H1 (cell line): ENCODE measurements around the gene KIAA0513. TPM values are rescaled to one million over a fixed set of nuclear protein-coding genes. Genes with fewer than 3 reads are reported as not detected.

Experiments used
- CTCF ChIA-PET: fragments of 300-600 bp; sonication (Branson Sonifier 250); formaldehyde crosslinking; loops from one replicate; lab custom pipeline; 2021; ENCODE audit not compliant: partially characterized antibody; lab: Charles Lee
- POLR2A ChIA-PET: fragments of 300-600 bp; sonication (Branson Sonifier 250); formaldehyde crosslinking; loops from one replicate; lab custom pipeline; 2021; ENCODE audit warnings: inconsistent platforms; ENCODE audit not compliant: partially characterized antibody; lab: Charles Lee
- DNase-seq, 2 experiments: peaks; one replicate each; pipeline versions ENCODE4 v3.0.0 to v3.0.0-alpha.2; 2010 to 2022; ENCODE audit warnings: low spot score in 2 of 2, low read depth in 1 of 2, mixed read lengths in 1 of 2
- FAIRE-seq: peaks from 2 replicates; lab custom pipeline; 2011; peaks lifted over from hg19 to GRCh38; lab: Jason Lieb, UNC
- H2AFZ ChIP-seq: 2 replicates; pipeline ENCODE4 v1.8.1; 2012; ENCODE audit warnings: low read length, inconsistent platforms
- H2AK5ac ChIP-seq: 2 replicates; pipeline ENCODE4 v1.6.1; 2013; ENCODE audit warnings: low read depth, low read length
- H2BK120ac ChIP-seq: replicated peaks from 2 replicates; pipeline ENCODE3; 2013; ENCODE audit warnings: low read depth, low read length, inconsistent platforms
- H2BK12ac ChIP-seq: 2 replicates; pipeline ENCODE4 v1.6.1; 2013; ENCODE audit warnings: low read depth, low read length
- H2BK15ac ChIP-seq: 2 replicates; pipeline ENCODE4 v1.6.1; 2013; ENCODE audit warnings: low read length
- H2BK20ac ChIP-seq: 2 replicates; pipeline ENCODE4 v1.6.1; 2013; ENCODE audit warnings: low read length
- H2BK5ac ChIP-seq: 2 replicates; pipeline ENCODE4 v1.6.1; 2013; ENCODE audit warnings: low read depth, low read length
- H3K14ac ChIP-seq: 2 replicates; pipeline ENCODE4 v1.6.1; 2013; ENCODE audit warnings: inconsistent platforms; ENCODE audit not compliant: insufficient read length
- H3K18ac ChIP-seq: 2 replicates; pipeline ENCODE4 v1.6.1; 2013; ENCODE audit warnings: low read length; ENCODE audit errors: extremely low read depth
- H3K23ac ChIP-seq: 2 replicates; pipeline ENCODE4 v1.6.1; 2013; ENCODE audit warnings: inconsistent platforms; ENCODE audit not compliant: insufficient read length
- H3K23me2 ChIP-seq: 2 replicates; pipeline ENCODE4 v1.6.1; 2013; ENCODE audit warnings: low read depth, low read length
- H3K27ac ChIP-seq: 2 replicates; pipeline ENCODE4 v1.6.1; 2011; ENCODE audit warnings: low read depth, low read length, inconsistent platforms
- H3K27me3 ChIP-seq, 4 experiments: replicated peaks in 1 of 4; 1 replicate in 1 of 4; 2 replicates in 3 of 4; pipeline versions ENCODE4 v1.6.1 to v1.8.1; 2011 to 2013; ENCODE audit warnings: low read length in 3 of 4, mild to moderate bottlenecking in 3 of 4, inconsistent platforms in 2 of 4, mixed read lengths in 2 of 4, moderate library complexity in 1 of 4; ENCODE audit not compliant: control insufficient read depth in 3 of 4, insufficient read depth in 3 of 4; ENCODE audit errors: extremely low read depth in 1 of 4
- H3K36me3 ChIP-seq, 4 experiments: 2 replicates each; pipeline versions ENCODE4 v1.6.1 to v1.8.1; 2011 to 2013; ENCODE audit warnings: mild to moderate bottlenecking in 4 of 4, low read length in 3 of 4, moderate library complexity in 2 of 4, control low read depth in 1 of 4, inconsistent platforms in 1 of 4; ENCODE audit not compliant: insufficient read depth in 4 of 4, control insufficient read depth in 2 of 4
- H3K4ac ChIP-seq: replicated peaks from 2 replicates; pipeline ENCODE3; 2013; ENCODE audit warnings: low read length, low read depth, mixed read lengths, inconsistent platforms; ENCODE audit not compliant: insufficient read length
- H3K4me1 ChIP-seq, 4 experiments: replicated peaks in 1 of 4; 1 replicate in 1 of 4; 2 replicates in 3 of 4; pipeline versions ENCODE4 v1.6.1 to v1.8.1; 2011 to 2013; ENCODE audit warnings: low read length in 3 of 4, inconsistent platforms in 2 of 4, mixed read lengths in 1 of 4; ENCODE audit not compliant: insufficient read depth in 4 of 4, control insufficient read depth in 3 of 4
- H3K4me2 ChIP-seq, 2 experiments: 2 replicates each; pipeline versions ENCODE4 v1.6.1 to v1.8.1; 2011 to 2013; ENCODE audit warnings: low read depth in 2 of 2, low read length in 2 of 2, control low read depth in 1 of 2, inconsistent platforms in 1 of 2, mild to moderate bottlenecking in 1 of 2; ENCODE audit not compliant: insufficient read depth in 1 of 2
- H3K4me3 ChIP-seq, 4 experiments: fragments of 200-600, 300-600 bp in 1 of 4; sonication (generic), shearing (Covaris generic), sonication (Bioruptor Twin) in 1 of 4; 2 replicates each; pipeline versions ENCODE4 v1.5.1 to v1.8.1; 2011 to 2016; ENCODE audit warnings: low read length in 4 of 4, low read depth in 3 of 4, control low read depth in 2 of 4, inconsistent platforms in 2 of 4, mild to moderate bottlenecking in 2 of 4, mixed read lengths in 1 of 4, moderate library complexity in 1 of 4; ENCODE audit not compliant: insufficient read depth in 2 of 4; ENCODE audit errors: extremely low read depth in 1 of 4
- H3K56ac ChIP-seq: replicated peaks from 2 replicates; pipeline ENCODE3; 2013; ENCODE audit warnings: low read depth, mild to moderate bottlenecking, mixed read lengths, low read length, inconsistent platforms; ENCODE audit not compliant: insufficient read length
- H3K79me1 ChIP-seq: 2 replicates; pipeline ENCODE4 v1.6.1; 2013; ENCODE audit warnings: low read depth, low read length, control low read depth
- H3K79me2 ChIP-seq, 2 experiments: 2 replicates each; pipeline versions ENCODE4 v1.6.1 to v1.8.1; 2012 to 2013; ENCODE audit warnings: low read length in 2 of 2, mild to moderate bottlenecking in 2 of 2, inconsistent platforms in 1 of 2; ENCODE audit not compliant: insufficient read depth in 2 of 2, control insufficient read depth in 1 of 2
- H3K9ac ChIP-seq, 4 experiments: replicated peaks in 1 of 4; 1 replicate in 1 of 4; 2 replicates in 3 of 4; pipeline versions ENCODE4 v1.6.1 to v1.8.1; 2011 to 2013; ENCODE audit warnings: low read depth in 3 of 4, low read length in 3 of 4, control low read depth in 2 of 4, mild to moderate bottlenecking in 2 of 4, moderate library complexity in 2 of 4, inconsistent platforms in 1 of 4; ENCODE audit errors: extremely low read depth in 1 of 4
- H3K9me3 ChIP-seq, 2 experiments: 2 replicates each; pipeline versions ENCODE4 v1.6.1 to v1.8.1; 2012 to 2013; ENCODE audit warnings: mild to moderate bottlenecking in 2 of 2, moderate library complexity in 2 of 2, control low read depth in 1 of 2, inconsistent platforms in 1 of 2, low read depth in 1 of 2, low read length in 1 of 2, mixed read lengths in 1 of 2; ENCODE audit not compliant: insufficient read depth in 2 of 2
- H4K20me1 ChIP-seq, 2 experiments: replicated peaks in 1 of 2; 2 replicates each; pipeline versions ENCODE3 to v1.8.1; 2011 to 2013; ENCODE audit warnings: inconsistent platforms in 2 of 2, low read length in 2 of 2, mild to moderate bottlenecking in 1 of 2; ENCODE audit not compliant: insufficient read depth in 2 of 2, control insufficient read depth in 1 of 2
- H4K5ac ChIP-seq: 2 replicates; pipeline ENCODE4 v1.6.1; 2013; ENCODE audit warnings: low read length, low read depth, mixed read lengths, inconsistent platforms; ENCODE audit not compliant: insufficient read length
- H4K8ac ChIP-seq: 2 replicates; pipeline ENCODE4 v1.8.0; 2013; ENCODE audit warnings: mild to moderate bottlenecking, moderate library complexity, low read length, inconsistent platforms; ENCODE audit not compliant: insufficient read depth; ENCODE audit errors: extremely low read depth
- H4K91ac ChIP-seq: replicated peaks from 2 replicates; pipeline ENCODE3; 2013; ENCODE audit warnings: low read length, mixed read lengths, inconsistent platforms; ENCODE audit not compliant: insufficient read length
- CTBP2 ChIP-seq: IDR thresholded peaks from 2 replicates; pipeline ENCODE4 v1.7.0; 2011; ENCODE audit warnings: borderline replicate concordance, mild to moderate bottlenecking, moderate library complexity, mixed read lengths, low read length; ENCODE audit not compliant: insufficient read depth, insufficient read length
- EZH2 ChIP-seq: fragments of 200-600 bp; sonication (generic); IDR thresholded peaks from 2 replicates; pipeline ENCODE4 v1.7.1; 2012; ENCODE audit warnings: low read depth, mild to moderate bottlenecking, moderate library complexity, low read length, inconsistent platforms; ENCODE audit not compliant: severe bottlenecking
- HDAC2 ChIP-seq, 2 experiments: fragments of 300-600 bp in 1 of 2; sonication (generic) in 1 of 2; IDR thresholded peaks; 2 replicates each; pipeline ENCODE4 v1.6.1; 2011 to 2012; ENCODE audit warnings: low read depth in 2 of 2, low read length in 2 of 2, mild to moderate bottlenecking in 2 of 2, moderate library complexity in 2 of 2, borderline replicate concordance in 1 of 2, inconsistent platforms in 1 of 2
- PHF8 ChIP-seq: fragments of 200-600 bp; sonication (generic); conservative IDR thresholded peaks from 2 replicates; pipeline ENCODE4 v1.7.1; 2012; ENCODE audit warnings: low read depth, mild to moderate bottlenecking, inconsistent platforms, low read length, moderate library complexity
- POLR2A ChIP-seq, 2 experiments: IDR thresholded peaks; 1 replicate in 1 of 2; 2 replicates in 1 of 2; pipeline ENCODE4 v1.6.1; 2011; ENCODE audit warnings: low read depth in 2 of 2, low read length in 2 of 2, mild to moderate bottlenecking in 2 of 2; ENCODE audit errors: control extremely low read depth in 1 of 2
- SP2 ChIP-seq: IDR thresholded peaks from 2 replicates; pipeline ENCODE4 v1.6.1; 2012; ENCODE audit warnings: mild to moderate bottlenecking, low read length, inconsistent platforms
- SRF ChIP-seq: IDR thresholded peaks from 2 replicates; pipeline ENCODE4 v1.6.1; 2011; ENCODE audit warnings: mild to moderate bottlenecking, low read depth, low read length, moderate library complexity
- TAF1 ChIP-seq: IDR thresholded peaks from 2 replicates; pipeline ENCODE4 v1.6.1; 2011; ENCODE audit warnings: mild to moderate bottlenecking, low read depth, low read length
- TAF7 ChIP-seq: optimal IDR thresholded peaks from 2 replicates; pipeline ENCODE3; 2011; ENCODE audit warnings: low read depth, mild to moderate bottlenecking, inconsistent platforms, low read length, moderate library complexity, borderline replicate concordance
- TBP ChIP-seq: IDR thresholded peaks from 2 replicates; pipeline ENCODE4 v1.6.1; 2011; ENCODE audit warnings: low read depth, low read length, improper control_type of control experiment
- WGBS, 2 experiments: shearing (Covaris generic) in 1 of 2; methylation state at CpG; one replicate each; pipeline versions ENCODE4 v1.1.6 to v1.1.7; 2013 to 2015; ENCODE audit warnings: low lambda C conversion rate in 2 of 2, mixed read lengths in 2 of 2, inconsistent platforms in 1 of 2, low coverage in 1 of 2, missing lambda C conversion rate in 1 of 2; ENCODE audit not compliant: insufficient replicate concordance in 2 of 2, insufficient coverage in 1 of 2, insufficient read length in 1 of 2; ENCODE audit errors: extremely low coverage in 1 of 2, missing lambda C conversion rate in 1 of 2; 5-methylcytosine and 5-hydroxymethylcytosine counted together
- polyA plus RNA-seq, 7 experiments: library from polyadenylated mRNA; depleted of rRNA in 3 of 7; stranded (reverse) in 5 of 7; unstranded in 2 of 7; fragments of >200 nt in 5 of 7; fragments of 200-250 nt in 2 of 7; gene quantifications; 1 replicate in 5 of 7; 2 replicates in 1 of 7; 4 replicates in 1 of 7; pipeline versions ENCODE4 v1.2.1 to v1.2.3, GENCODE V29; 2011 to 2013; ENCODE audit warnings: missing spikeins in 2 of 7, mixed read lengths in 2 of 7
- total RNA-seq: library from RNA; stranded (reverse); fragmentation: NEBNext Ultra II Directional; extraction: Animal tissue kit (Norgen Biotek cat#: 25700); gene quantifications from 2 replicates; pipeline ENCODE4 v1.2.1, GENCODE V29; 2021
- TF ChIP-seq, protein P1 (sequence below): IDR thresholded peaks from 2 replicates; pipeline ENCODE4 v1.6.1; 2012; ENCODE audit warnings: low read length, inconsistent platforms

KIAA0513 gene
- total and polyA plus RNA-seq, 2 of the 8 experiments (the other 6 are each of a cell fraction or from before 2014, with no cell fraction given) = 2.1 to 6.1 TPM

DNA sequence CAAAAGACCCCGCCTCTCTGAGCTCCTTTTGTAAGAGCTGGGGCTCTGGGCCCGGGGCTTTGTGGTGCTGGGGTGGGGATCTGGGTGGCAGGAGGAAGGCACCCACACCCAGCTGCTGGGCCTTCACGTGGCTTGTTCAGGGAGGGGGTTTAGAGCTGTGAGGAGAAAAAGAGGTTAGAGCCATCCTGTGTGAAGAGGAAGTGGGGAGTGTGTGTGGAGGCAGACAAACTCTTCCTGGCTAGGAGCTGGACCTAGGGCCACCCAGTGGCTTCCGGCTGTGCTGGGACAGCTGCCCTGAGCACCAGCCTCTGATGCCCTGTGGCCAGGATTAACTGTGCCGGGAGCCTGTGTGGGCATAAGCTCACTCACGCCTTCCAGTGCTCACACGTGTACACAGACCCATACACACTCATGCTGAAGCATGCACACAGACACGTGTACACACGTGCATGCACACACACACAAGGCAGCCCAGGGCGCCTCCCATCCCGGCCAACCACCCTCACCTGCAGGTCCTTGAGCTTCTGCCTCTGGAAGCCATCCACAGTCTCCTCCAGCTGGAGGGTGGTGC lies 77.3 kb downstream of the KIAA0513 start:
- Histone ChIP-seq H3K18ac (no peak overlapping the region), H3K79me2 (no peaks in the 10 kb centered on the region), H3K4me2 (no peak overlapping the region), H3K9me3 (no peaks in the 10 kb centered on the region), H3K4ac (no peak overlapping the region), H3K14ac (no peak overlapping the region), H3K9ac (no peak overlapping the region), H3K23ac (no peak overlapping the region), H4K91ac (peak overlapping the region; percentile 65), H3K23me2 (no peaks in the 10 kb centered on the region), H3K56ac (no peak overlapping the region), H2BK120ac (no peak overlapping the region), H3K4me3 (no peak overlapping the region), H4K8ac (no peak overlapping the region), H3K79me1 (no peaks in the 10 kb centered on the region), H3K27ac (no peak overlapping the region), H2BK15ac (no peak overlapping the region), H2BK5ac (no peak overlapping the region), H2AK5ac (no peak overlapping the region), H2BK20ac (no peak overlapping the region; the same call in 1 of the 2 replicates), H3K4me1 (no peaks in the 10 kb centered on the region), H4K20me1 (no peaks in the 10 kb centered on the region), H4K5ac (no peak overlapping the region), H2AFZ (no peak overlapping the region), H3K27me3 (no peaks in the 10 kb centered on the region), H2BK12ac (no peak overlapping the region; the same call in 1 of the 2 replicates), H3K36me3 (no peaks in the 10 kb centered on the region; a peak in 1 of 8 replicates)
- CTCF ChIA-PET = interaction anchor here (0.6 to 2.3 kb wide), 16 partner anchors 10 to 417 kb away, joined by 3 to 9 read pairs (median 4); partner anchors contain the start of gene KIAA0513
- TF ChIP-seq, protein P1, sequence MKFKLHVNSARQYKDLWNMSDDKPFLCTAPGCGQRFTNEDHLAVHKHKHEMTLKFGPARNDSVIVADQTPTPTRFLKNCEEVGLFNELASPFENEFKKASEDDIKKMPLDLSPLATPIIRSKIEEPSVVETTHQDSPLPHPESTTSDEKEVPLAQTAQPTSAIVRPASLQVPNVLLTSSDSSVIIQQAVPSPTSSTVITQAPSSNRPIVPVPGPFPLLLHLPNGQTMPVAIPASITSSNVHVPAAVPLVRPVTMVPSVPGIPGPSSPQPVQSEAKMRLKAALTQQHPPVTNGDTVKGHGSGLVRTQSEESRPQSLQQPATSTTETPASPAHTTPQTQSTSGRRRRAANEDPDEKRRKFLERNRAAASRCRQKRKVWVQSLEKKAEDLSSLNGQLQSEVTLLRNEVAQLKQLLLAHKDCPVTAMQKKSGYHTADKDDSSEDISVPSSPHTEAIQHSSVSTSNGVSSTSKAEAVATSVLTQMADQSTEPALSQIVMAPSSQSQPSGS = no peak
- no peak for TF ChIP-seq TAF7
- no peak for TF ChIP-seq TAF1
- no peak for TF ChIP-seq TBP
- no peak for TF ChIP-seq POLR2A (IDR thresholded peaks at IDR 0.05; ENCODE audit: control extremely low read depth in 1 of 2, low read depth in 2 of 2, low read length in 2 of 2)
- TF ChIP-seq PHF8 = no peak
- no peak for TF ChIP-seq SP2
- no peak for TF ChIP-seq SRF
- TF ChIP-seq HDAC2 (IDR thresholded peaks at IDR 0.05; ENCODE audit: borderline replicate concordance in 1 of 2, low read depth in 2 of 2, low read length in 2 of 2) = no peak
- TF ChIP-seq EZH2 = no peak
- TF ChIP-seq CTBP2 = no peak
- 83% methylated on average over 11 of the region's 11 CpGs; no CpG with 5 or more reads in 1 of the 2 experiments for WGBS, 2 experiments
- FAIRE-seq = no peak
- POLR2A ChIA-PET = no interaction called here
- no peak for DNase-seq
